HepG2 (cell line): ENCODE data around the gene C1GALT1. TPM values are rescaled to one million over a fixed set of nuclear protein-coding genes. Genes with fewer than 3 reads are reported as not detected.
A peak's percentile ranks its signal among the peaks of the same experiment; 100 is the strongest.

Source experiments
- CEBPG ChIP-seq: IDR thresholded peaks from 2 replicates; pipeline ENCODE4 v1.6.1; 2016
- CHCHD3 ChIP-seq: sonication (generic); formaldehyde crosslinking; IDR thresholded peaks from 2 replicates; pipeline ENCODE4 v1.8.0; 2022; ENCODE audit warnings: mild to moderate bottlenecking, missing genetic modification reagents, moderate library complexity
- SKI ChIP-seq: fragments of 450-650 bp; IDR thresholded peaks from one replicate; pipeline ENCODE4 v1.6.1; 2018; ENCODE audit warnings: mild to moderate bottlenecking; ENCODE audit not compliant: partially characterized antibody
- SOX13 ChIP-seq, 3 experiments: fragments of 450-650 bp in 1 of 3; sonication (generic) in 1 of 3; formaldehyde crosslinking in 1 of 3; IDR thresholded peaks in 2 of 3; conservative IDR thresholded peaks in 1 of 3; 2 replicates each; pipeline versions ENCODE4 v1.5.0 to v1.6.1; 2016 to 2020; ENCODE audit warnings: antibody characterized with exemption in 1 of 3, mild to moderate bottlenecking in 1 of 3, missing compliant biosample characterization in 1 of 3, missing genetic modification reagents in 1 of 3, moderate library complexity in 1 of 3
- STAG1 ChIP-seq: sonication (generic); formaldehyde crosslinking; IDR thresholded peaks from 2 replicates; pipeline ENCODE4 v1.4.0; 2020; ENCODE audit warnings: missing genetic modification reagents
- TFE3 ChIP-seq: IDR thresholded peaks from 2 replicates; pipeline ENCODE4 v1.6.1; 2016
- ZBTB1 ChIP-seq: sonication (generic); formaldehyde crosslinking; IDR thresholded peaks from 2 replicates; pipeline ENCODE4 v1.4.0; 2020; ENCODE audit warnings: missing genetic modification reagents, borderline replicate concordance
- ZBTB25 ChIP-seq: IDR thresholded peaks from 2 replicates; pipeline ENCODE4 v1.6.1; 2018; ENCODE audit warnings: missing genetic modification reagents
- ZFP41 ChIP-seq: sonication (generic); formaldehyde crosslinking; IDR thresholded peaks from 2 replicates; pipeline ENCODE4 v1.4.0; 2020; ENCODE audit warnings: mild to moderate bottlenecking, missing genetic modification reagents, borderline replicate concordance
- ZNF570 ChIP-seq: sonication (generic); formaldehyde crosslinking; IDR thresholded peaks from 2 replicates; pipeline ENCODE4 v1.4.0; 2020; ENCODE audit warnings: mild to moderate bottlenecking, missing genetic modification reagents, borderline replicate concordance
- ZNF790 ChIP-seq: sonication (generic); formaldehyde crosslinking; IDR thresholded peaks from 2 replicates; pipeline ENCODE4 v1.8.0; 2022; ENCODE audit warnings: missing genetic modification reagents, mild to moderate bottlenecking, borderline replicate concordance
- polyA plus RNA-seq, 8 experiments: library from polyadenylated mRNA; depleted of rRNA in 3 of 8; stranded (reverse) in 7 of 8; unstranded in 1 of 8; fragments of >200 nt; fragmentation: Illumina TruSeq in 4 of 8; extraction: Trizol in 4 of 8; gene quantifications; 2 replicates each; pipeline versions ENCODE4 v1.2.1 to v1.2.3, GENCODE V29; 2011 to 2016; ENCODE audit warnings: low read depth in 4 of 8, missing spikeins in 1 of 8, mixed read lengths in 1 of 8; ENCODE audit not compliant: insufficient read depth in 1 of 8
- total RNA-seq, 5 experiments: library from RNA; depleted of rRNA; stranded (reverse); fragments of >200 nt; fragmentation: Illumina TruSeq; extraction: Trizol; gene quantifications; 2 replicates each; pipeline ENCODE4 v1.2.3, GENCODE V29; 2016; ENCODE audit warnings: low read depth in 1 of 5
- TF ChIP-seq, protein P1 (sequence below): sonication (generic); formaldehyde crosslinking; IDR thresholded peaks from 2 replicates; pipeline ENCODE4 v1.8.0; 2022; ENCODE audit warnings: mild to moderate bottlenecking, missing genetic modification reagents; ENCODE audit not compliant: insufficient replicate concordance

Gene C1GALT1
- total and polyA plus RNA-seq, 2 of the 13 experiments (the other 11 are each of a cell fraction or from before 2014, with no cell fraction given) = 57.1 to 65.9 TPM

- peak; percentile 68 for TF ChIP-seq CEBPG (CRISPR knock-in tag)
- TF ChIP-seq, protein P1, sequence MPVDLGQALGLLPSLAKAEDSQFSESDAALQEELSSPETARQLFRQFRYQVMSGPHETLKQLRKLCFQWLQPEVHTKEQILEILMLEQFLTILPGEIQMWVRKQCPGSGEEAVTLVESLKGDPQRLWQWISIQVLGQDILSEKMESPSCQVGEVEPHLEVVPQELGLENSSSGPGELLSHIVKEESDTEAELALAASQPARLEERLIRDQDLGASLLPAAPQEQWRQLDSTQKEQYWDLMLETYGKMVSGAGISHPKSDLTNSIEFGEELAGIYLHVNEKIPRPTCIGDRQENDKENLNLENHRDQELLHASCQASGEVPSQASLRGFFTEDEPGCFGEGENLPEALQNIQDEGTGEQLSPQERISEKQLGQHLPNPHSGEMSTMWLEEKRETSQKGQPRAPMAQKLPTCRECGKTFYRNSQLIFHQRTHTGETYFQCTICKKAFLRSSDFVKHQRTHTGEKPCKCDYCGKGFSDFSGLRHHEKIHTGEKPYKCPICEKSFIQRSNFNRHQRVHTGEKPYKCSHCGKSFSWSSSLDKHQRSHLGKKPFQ = no peak
- no peak for TF ChIP-seq TFE3 (CRISPR knock-in tag)
- TF ChIP-seq SKI = no peak
- no peak for TF ChIP-seq ZFP41 (CRISPR knock-in tag)
- TF ChIP-seq STAG1 = no peak
- TF ChIP-seq CHCHD3 (CRISPR knock-in tag) = no peak
- no peak for TF ChIP-seq ZNF570
- TF ChIP-seq SOX13 (IDR thresholded peaks at IDR 0.05) = no peak
- peak in 1 of 2 experiments; percentile 36; a peak in 1 of 4 replicates for TF ChIP-seq SOX13 (CRISPR knock-in tag; conservative IDR thresholded peaks at IDR 0.05 in 1 of 2, IDR thresholded peaks at IDR 0.05 in 1 of 2)
- no peak for TF ChIP-seq ZBTB1
- no peak for TF ChIP-seq ZNF790 (CRISPR knock-in tag)
- TF ChIP-seq ZBTB25 = no peak
- TF ChIP-seq, all 625 proteins: peak for 16
Observed at GRCh38 chr7:7219216-7219615, 36.9 kb downstream of the C1GALT1 start (continued).
